Loucy (cell line): Measurements from ENCODE around the gene CRTC1.

Experiments
- CTCF ChIP-seq: fragments of 200-600 bp; sonication (generic); conservative IDR thresholded peaks from 2 replicates; pipeline ENCODE4 v1.5.1; 2014; ENCODE audit warnings: mild to moderate bottlenecking, antibody characterized with exemption, low read length
- EZH2phosphoT487 ChIP-seq: fragments of 200-600 bp; IDR thresholded peaks from 2 replicates; pipeline ENCODE4 v1.6.1; 2018; ENCODE audit warnings: antibody characterized with exemption, mild to moderate bottlenecking, moderate library complexity, borderline replicate concordance

- TF ChIP-seq CTCF (no peak), EZH2phosphoT487 (no peak)
Measured at GRCh38 chr19:18653853-18654252, 29.6 kb upstream of the CRTC1 start.
